GM12878 (cell line): ENCODE measurements around the gene PMIS2. TPM values are rescaled to one million over a fixed set of nuclear protein-coding genes. Genes with fewer than 3 reads are reported as not detected.

Experiments
- BACH1 ChIP-seq: fragments of 450-650 bp; IDR thresholded peaks from 2 replicates; pipeline ENCODE4 v1.6.1; 2017; ENCODE audit warnings: mild to moderate bottlenecking, borderline replicate concordance
- HCFC1 ChIP-seq: fragments of 150-350 bp; IDR thresholded peaks from 2 replicates; pipeline ENCODE4 v1.6.1; 2014; ENCODE audit warnings: low read length
- HDAC6 ChIP-seq: fragments of 200-600 bp; sonication (generic); IDR thresholded peaks from one replicate; pipeline ENCODE4 v1.8.0; 2017; ENCODE audit warnings: antibody characterized with exemption; ENCODE audit not compliant: unreplicated experiment
- IRF4 ChIP-seq: IDR thresholded peaks from 2 replicates; pipeline ENCODE4 v1.6.1; 2011; ENCODE audit warnings: low read depth, low read length
- IRF5 ChIP-seq: fragments of 450-650 bp; IDR thresholded peaks from 2 replicates; pipeline ENCODE4 v1.6.1; 2017; ENCODE audit warnings: borderline replicate concordance
- MXI1 ChIP-seq: fragments of 150-350 bp; IDR thresholded peaks from 2 replicates; pipeline ENCODE4 v1.6.1; 2011; ENCODE audit warnings: low read depth, mild to moderate bottlenecking, inconsistent platforms, low read length, improper control_type of control experiment
- PAX5 ChIP-seq: IDR thresholded peaks from 2 replicates; pipeline ENCODE4 v1.6.1; 2011; ENCODE audit warnings: low read depth, low read length, borderline replicate concordance
- PBX3 ChIP-seq: IDR thresholded peaks from 2 replicates; pipeline ENCODE4 v1.6.1; 2011; ENCODE audit warnings: mild to moderate bottlenecking, low read depth, low read length, moderate library complexity; ENCODE audit not compliant: insufficient replicate concordance
- POLR2AphosphoS5 ChIP-seq: IDR thresholded peaks from 2 replicates; pipeline ENCODE4 v1.6.1; 2011; ENCODE audit warnings: mild to moderate bottlenecking, low read length, inconsistent platforms
- PRDM15 ChIP-seq: fragments of 450-650 bp; formaldehyde crosslinking; IDR thresholded peaks from 2 replicates; pipeline ENCODE4 v1.4.0; 2020; ENCODE audit warnings: mild to moderate bottlenecking, moderate library complexity
- RAD51 ChIP-seq: fragments of 450-650 bp; IDR thresholded peaks from 2 replicates; pipeline ENCODE4 v1.6.1; 2016; ENCODE audit warnings: moderate library complexity, mild to moderate bottlenecking, inconsistent platforms
- SPI1 ChIP-seq: IDR thresholded peaks from 2 replicates; pipeline ENCODE4 v1.6.1; 2011; ENCODE audit warnings: low read depth, mild to moderate bottlenecking, low read length, moderate library complexity, borderline replicate concordance; ENCODE audit not compliant: insufficient read depth
- SREBF1 ChIP-seq: IDR thresholded peaks from 2 replicates; pipeline ENCODE4 v1.6.1; 2012; ENCODE audit warnings: mild to moderate bottlenecking, low read length
- WRNIP1 ChIP-seq: IDR thresholded peaks from 2 replicates; pipeline ENCODE4 v1.6.1; 2011; ENCODE audit warnings: low read depth, low read length, improper control_type of control experiment, borderline replicate concordance
- ZNF384 ChIP-seq: IDR thresholded peaks from 2 replicates; pipeline ENCODE4 v1.6.1; 2012; ENCODE audit warnings: low read depth, mild to moderate bottlenecking, low read length, improper control_type of control experiment, borderline replicate concordance
- ZSCAN29 ChIP-seq: fragments of 450-650 bp; IDR thresholded peaks from 2 replicates; pipeline ENCODE4 v1.6.1; 2017; ENCODE audit warnings: mild to moderate bottlenecking, moderate library complexity
- polyA plus RNA-seq, 11 experiments: library from polyadenylated mRNA; depleted of rRNA in 4 of 11; unstranded in 6 of 11; stranded (reverse) in 5 of 11; fragments of >200 nt; fragmentation: Nextera tagmentation in 4 of 11; fragmentation: Illumina TruSeq in 1 of 11; extraction: Ambion mirVana in 4 of 11; extraction: Trizol in 1 of 11; gene quantifications; 1 replicate in 1 of 11; 2 replicates in 10 of 11; pipeline versions ENCODE4 v1.2.1 to v1.2.3, GENCODE V29; 2011 to 2016; ENCODE audit warnings: inconsistent platforms in 2 of 11, missing spikeins in 2 of 11, low read depth in 1 of 11
- total RNA-seq, 4 experiments: library from RNA; depleted of rRNA in 3 of 4; stranded (reverse); fragments of >200 nt in 3 of 4; fragmentation: Illumina TruSeq in 1 of 4; extraction: Trizol in 1 of 4; gene quantifications; 2 replicates each; pipeline versions ENCODE4 v1.2.1 to v1.2.3, GENCODE V29; 2013 to 2021
- TF ChIP-seq, protein P1 (sequence below): IDR thresholded peaks from 2 replicates; pipeline ENCODE4 v1.6.1; 2011; ENCODE audit warnings: borderline replicate concordance, low read depth, mild to moderate bottlenecking, moderate library complexity, low read length; ENCODE audit not compliant: insufficient read depth, poor library complexity, severe bottlenecking
- TF ChIP-seq, protein P2 (sequence below): IDR thresholded peaks from 2 replicates; pipeline ENCODE4 v1.6.1; 2012; ENCODE audit warnings: low read depth, low read length, improper control_type of control experiment
- TF ChIP-seq, protein P3 (sequence below): IDR thresholded peaks from 2 replicates; pipeline ENCODE4 v1.6.1; 2011; ENCODE audit warnings: low read depth, low read length, improper control_type of control experiment, borderline replicate concordance

Gene PMIS2
- total and polyA plus RNA-seq, 10 of the 15 experiments (the other 5 are each of a cell fraction or from before 2014, with no cell fraction given): not detected

DNA sequence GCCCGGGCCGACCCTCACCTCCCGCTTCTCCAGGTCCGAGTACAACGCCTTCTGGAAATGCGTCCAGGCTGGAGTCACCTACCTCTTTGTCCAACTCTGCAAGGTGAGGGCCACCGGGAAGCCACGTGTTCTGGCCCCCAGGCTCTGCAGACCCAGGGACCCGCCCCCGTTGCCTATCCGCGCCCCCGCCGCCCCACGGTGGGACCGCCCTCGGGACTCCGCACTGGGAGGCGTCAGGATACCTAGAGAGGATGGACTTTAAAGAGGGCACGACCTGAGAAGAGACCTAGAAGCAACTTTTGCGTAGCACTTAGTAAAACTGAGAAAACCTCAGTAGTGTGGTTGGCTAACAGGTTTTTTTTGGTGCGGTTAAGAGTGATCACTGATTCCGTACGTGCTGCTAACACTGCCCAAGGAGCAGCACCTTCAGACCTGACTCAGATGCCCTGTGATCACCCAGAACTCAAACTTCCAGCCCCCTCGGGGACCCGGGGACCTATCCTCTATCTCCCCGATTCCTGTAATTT, 40.1 kb upstream of the PMIS2 start (continued):
- TF ChIP-seq PRDM15 (CRISPR knock-in tag) (no peak), SREBF1 (no peak), ZSCAN29 (no peak), IRF5 (peak; percentile 31; the same call in 1 of the 2 replicates), HCFC1 (no peak; the same call in 1 of the 2 replicates), RAD51 (no peak), PAX5 (no peak), ZNF384 (peak; percentile 53; the same call in 1 of the 2 replicates), IRF4 (no peak), SPI1 (no peak), MXI1 (no peak), PBX3 (no peak), POLR2AphosphoS5 (no peak), WRNIP1 (no peak), HDAC6 (no peak), BACH1 (no peak)
- TF ChIP-seq, protein P1, sequence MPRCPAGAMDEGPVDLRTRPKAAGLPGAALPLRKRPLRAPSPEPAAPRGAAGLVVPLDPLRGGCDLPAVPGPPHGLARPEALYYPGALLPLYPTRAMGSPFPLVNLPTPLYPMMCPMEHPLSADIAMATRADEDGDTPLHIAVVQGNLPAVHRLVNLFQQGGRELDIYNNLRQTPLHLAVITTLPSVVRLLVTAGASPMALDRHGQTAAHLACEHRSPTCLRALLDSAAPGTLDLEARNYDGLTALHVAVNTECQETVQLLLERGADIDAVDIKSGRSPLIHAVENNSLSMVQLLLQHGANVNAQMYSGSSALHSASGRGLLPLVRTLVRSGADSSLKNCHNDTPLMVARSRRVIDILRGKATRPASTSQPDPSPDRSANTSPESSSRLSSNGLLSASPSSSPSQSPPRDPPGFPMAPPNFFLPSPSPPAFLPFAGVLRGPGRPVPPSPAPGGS: no peak
- TF ChIP-seq, protein P2, sequence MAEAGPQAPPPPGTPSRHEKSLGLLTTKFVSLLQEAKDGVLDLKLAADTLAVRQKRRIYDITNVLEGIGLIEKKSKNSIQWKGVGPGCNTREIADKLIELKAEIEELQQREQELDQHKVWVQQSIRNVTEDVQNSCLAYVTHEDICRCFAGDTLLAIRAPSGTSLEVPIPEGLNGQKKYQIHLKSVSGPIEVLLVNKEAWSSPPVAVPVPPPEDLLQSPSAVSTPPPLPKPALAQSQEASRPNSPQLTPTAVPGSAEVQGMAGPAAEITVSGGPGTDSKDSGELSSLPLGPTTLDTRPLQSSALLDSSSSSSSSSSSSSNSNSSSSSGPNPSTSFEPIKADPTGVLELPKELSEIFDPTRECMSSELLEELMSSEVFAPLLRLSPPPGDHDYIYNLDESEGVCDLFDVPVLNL: no peak
- TF ChIP-seq, protein P3, sequence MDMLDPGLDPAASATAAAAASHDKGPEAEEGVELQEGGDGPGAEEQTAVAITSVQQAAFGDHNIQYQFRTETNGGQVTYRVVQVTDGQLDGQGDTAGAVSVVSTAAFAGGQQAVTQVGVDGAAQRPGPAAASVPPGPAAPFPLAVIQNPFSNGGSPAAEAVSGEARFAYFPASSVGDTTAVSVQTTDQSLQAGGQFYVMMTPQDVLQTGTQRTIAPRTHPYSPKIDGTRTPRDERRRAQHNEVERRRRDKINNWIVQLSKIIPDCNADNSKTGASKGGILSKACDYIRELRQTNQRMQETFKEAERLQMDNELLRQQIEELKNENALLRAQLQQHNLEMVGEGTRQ: no peak
